Stomach (tissue), 4 donors: ENCODE data around the gene TMEM200B.

Experiments used
- CTCF ChIP-seq, 7 experiments: fragments of 450-650 bp in 4 of 7; fragments of 200-600 bp in 3 of 7; sonication (generic) in 3 of 7; IDR thresholded peaks; one replicate each; pipeline ENCODE4 v1.5.1; 2016 to 2019; ENCODE audit warnings: antibody characterized with exemption in 7 of 7, control low read depth in 2 of 7, mild to moderate bottlenecking in 1 of 7
- EP300 ChIP-seq: sonication (generic); formaldehyde crosslinking; IDR thresholded peaks from one replicate; pipeline ENCODE4 v1.6.1; 2017; ENCODE audit warnings: antibody characterized with exemption
- POLR2A ChIP-seq, 4 donors: fragments of 450-650 bp; IDR thresholded peaks; one replicate each; pipeline ENCODE4 v1.6.1; 2016; ENCODE audit warnings: antibody characterized with exemption in 4 of 4, control low read depth in 2 of 4, mild to moderate bottlenecking in 1 of 4, moderate library complexity in 1 of 4
- POLR2AphosphoS5 ChIP-seq, 3 donors: sonication (generic); formaldehyde crosslinking; IDR thresholded peaks; one replicate each; pipeline ENCODE4 v1.6.1; 2016; ENCODE audit warnings: antibody characterized with exemption in 3 of 3

- TF ChIP-seq CTCF (IDR thresholded peaks at IDR 0.05) = no peak
- TF ChIP-seq POLR2A (IDR thresholded peaks at IDR 0.05) = no peak
- TF ChIP-seq EP300 = no peak
- no peak for TF ChIP-seq POLR2AphosphoS5 (IDR thresholded peaks at IDR 0.05)
These were observed 40.1 kb downstream of the TMEM200B start for GRCh38 chr1:29083317-29084195.
